ENCODE data around the gene LYG1.
"Not testable (repeated sequence)": the region's sequence is repeated elsewhere in the genome, so short reads cannot be mapped to it uniquely, and the experiment has no call there.

The LYG1 gene

GRCh38 chr2:99301097-99301496, at the start of gene LYG1:
Gene LYG1, minus strand, starts transcription at chr2:99301197. Its CDS starts 5,527 bp downstream, at chr2:99295670.
- not testable (repeated sequence) for DNase-seq (ENCODE audit: low read depth)

DNA sequence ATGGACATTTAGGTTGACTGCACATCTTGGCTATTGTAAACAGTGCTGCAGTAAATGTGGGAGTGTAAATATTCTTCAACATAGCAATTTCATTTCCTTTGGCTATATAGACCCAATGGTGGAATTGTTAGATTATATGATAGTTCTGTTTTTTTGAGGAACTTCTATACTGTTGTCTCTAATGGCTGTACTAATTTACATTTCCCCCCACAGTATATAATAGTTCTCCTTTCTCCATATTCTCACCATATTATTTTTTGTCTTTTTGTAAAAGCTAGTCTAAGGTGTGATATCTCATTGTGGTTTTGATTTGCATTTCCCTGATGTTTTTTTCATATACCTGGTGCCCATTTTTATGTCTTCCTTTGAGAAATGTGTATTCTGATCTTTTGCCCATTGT, 49.2 kb upstream of the LYG1 start:
- no peak for DNase-seq (ENCODE audit: low read depth)

DNA sequence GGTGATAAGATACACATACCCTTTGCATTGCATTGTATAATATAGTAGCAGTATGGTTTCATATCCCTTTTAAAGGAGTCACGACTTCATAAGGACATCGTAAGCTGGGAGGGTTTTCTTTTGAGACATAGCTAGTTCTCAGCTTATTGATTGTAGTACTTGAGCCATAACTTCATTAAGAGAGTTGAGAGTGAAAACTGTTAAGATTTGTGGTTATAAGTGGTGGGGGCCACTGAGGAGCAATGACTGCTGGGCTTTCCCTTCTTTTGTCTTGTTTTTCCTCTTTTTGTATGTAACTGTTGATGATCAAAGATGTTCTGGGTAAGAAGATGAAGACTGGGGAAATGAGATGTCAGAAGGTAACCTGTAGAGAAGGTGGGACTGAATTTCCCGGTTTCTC, 47.2 kb upstream of the LYG1 start:
- no peak for DNase-seq (ENCODE audit: low read depth)

DNA sequence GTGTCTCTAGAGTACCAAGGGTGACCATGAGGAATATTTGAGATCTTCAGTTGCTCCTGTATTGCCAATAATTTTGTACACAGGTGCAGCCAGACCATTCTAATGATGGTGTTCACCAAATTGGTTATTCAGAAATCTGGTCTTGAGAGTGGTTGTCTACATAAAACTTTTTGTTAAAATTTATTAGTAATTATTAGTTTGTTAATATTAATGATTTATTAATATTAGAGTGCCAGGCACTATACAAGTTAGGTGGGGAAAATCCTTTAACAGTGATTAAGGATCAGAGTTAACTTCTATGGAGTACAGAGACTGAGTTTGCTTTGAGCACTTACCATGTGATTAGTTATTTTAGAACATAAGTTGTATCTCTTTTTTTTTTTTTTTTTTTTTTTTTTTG, 45.2 kb upstream of the LYG1 start:
- no peak for DNase-seq (ENCODE audit: low read depth)

DNA sequence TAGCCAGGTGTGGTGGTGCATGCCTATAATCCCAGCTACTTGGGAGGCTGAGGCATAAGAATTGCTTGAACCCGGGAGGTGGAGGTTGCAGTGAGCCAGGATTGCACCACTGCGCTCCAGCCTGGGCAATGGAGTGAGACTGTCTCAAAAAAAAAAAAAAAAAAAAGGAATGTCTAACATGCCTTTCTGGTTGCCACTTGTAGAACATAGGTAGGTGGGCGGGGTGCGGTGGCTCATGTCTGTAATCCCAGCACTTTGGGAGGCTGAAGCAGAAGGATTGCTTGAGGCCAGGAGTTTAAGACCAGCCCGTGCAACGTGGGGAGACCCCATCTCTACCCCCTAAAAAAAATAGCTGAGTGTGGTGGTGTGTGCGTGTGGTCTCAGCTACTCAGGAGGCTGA, 44.4 kb upstream of the LYG1 start:
- not testable (repeated sequence) for DNase-seq (ENCODE audit: low read depth)

DNA sequence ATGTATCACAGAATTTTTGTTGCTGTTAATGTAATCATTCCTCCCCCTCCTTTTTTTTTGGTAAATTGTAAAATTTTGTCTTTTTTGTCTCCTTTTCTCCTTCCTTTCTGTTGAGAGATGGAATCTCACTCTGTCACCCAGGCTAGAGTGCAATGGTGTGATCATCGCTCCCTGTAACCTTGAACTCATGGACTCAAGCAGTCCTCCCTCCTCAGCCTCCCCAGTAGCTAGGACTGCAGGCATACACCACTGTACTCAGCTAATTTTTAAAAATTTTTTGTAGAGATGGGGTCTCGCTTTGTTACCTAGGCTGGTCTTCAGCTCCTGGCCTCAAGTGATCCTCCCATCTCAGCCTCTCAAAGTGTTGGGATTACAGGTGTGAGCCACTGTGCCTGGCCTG, 41.5 kb upstream of the LYG1 start:
- no peak for DNase-seq (ENCODE audit: low read depth)

DNA sequence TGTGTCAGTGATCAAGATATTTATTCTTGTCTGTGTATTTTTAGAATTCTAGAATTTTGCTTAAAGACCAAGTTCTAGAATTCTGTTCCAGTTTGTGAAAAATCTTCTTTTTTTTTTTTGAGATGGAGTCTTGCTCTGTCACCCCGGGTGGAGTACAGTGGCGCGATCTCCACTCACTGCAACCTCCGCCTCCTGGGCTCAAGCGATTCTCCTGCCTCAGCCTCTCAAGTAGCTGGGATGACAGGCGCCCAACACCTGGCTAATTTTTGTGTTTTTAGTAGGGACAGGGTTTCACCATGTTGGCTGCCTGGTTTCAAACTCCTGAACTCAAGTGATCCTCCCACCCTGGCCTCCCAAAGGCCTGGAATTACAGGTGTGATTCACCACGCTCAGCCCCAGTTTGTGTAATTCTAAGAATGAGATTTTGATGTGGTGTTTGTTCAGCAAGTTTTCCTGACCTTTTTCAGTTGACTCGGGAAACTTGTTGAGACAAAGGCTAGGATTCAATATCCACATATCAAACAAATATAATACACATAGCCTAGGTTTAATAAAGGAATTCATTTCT, 39.8 kb upstream of the LYG1 start:
- DNase-seq (ENCODE audit: low read depth), result no peak

GRCh38 chr2:99338029-99338585, 37.1 kb upstream of the LYG1 start:
- no peak for DNase-seq (ENCODE audit: low read depth)

DNA sequence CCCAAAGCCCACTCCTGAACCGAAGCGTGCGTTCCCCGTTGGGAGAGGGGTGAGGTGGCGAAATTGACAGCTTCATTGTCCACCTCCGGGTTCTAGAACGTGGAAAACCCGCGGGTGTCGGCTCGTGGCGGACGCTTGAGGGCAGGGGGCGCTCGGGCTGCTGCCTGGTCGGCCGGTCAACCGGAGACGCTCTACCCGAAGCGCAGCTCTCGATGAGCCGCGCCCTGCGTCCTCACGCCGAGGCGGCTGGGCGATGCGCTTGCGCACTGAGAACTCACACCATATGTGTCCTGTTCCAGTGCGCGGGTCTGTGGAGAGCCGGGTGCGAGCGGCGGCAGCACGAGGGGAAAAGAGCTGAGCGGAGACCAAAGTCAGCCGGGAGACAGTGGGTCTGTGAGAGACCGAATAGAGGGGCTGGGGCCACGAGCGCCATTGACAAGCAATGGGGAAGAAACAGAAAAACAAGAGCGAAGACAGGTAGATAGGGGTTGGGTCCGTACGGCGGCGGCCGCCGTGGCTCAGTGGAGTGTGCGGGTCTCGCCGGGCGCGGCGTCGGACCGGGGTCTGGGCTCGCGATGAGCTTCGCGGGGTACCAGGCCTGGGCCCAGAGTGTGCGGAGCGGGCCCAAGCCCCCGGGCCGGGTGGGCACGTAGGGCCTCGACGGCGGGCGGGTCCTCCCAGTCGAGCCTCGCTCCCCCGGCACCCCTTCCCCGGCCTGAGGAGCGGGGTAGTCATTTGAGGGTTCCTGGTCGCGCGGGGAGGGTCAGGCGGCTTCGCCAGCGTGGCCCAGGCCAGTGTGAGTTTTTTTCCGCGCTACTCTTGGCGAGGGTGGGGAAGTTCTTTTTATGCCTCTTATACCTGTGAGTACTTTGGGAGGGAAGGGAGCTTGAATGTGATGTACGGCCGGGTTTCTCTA, 36.4 kb upstream of the LYG1 start, which contains the start of gene EIF5B:
EIF5B (plus strand) TSS at position 277 of the 916 bp plus-strand sequence; CDS start at position 443, 166 bp downstream.
- DNase-seq (ENCODE audit: low read depth), result peak; percentile 80

- DNase-seq (ENCODE audit: low read depth), result peak; percentile 2
These were observed 35.8 kb upstream of the LYG1 start for GRCh38 chr2:99336804-99337112.

DNA sequence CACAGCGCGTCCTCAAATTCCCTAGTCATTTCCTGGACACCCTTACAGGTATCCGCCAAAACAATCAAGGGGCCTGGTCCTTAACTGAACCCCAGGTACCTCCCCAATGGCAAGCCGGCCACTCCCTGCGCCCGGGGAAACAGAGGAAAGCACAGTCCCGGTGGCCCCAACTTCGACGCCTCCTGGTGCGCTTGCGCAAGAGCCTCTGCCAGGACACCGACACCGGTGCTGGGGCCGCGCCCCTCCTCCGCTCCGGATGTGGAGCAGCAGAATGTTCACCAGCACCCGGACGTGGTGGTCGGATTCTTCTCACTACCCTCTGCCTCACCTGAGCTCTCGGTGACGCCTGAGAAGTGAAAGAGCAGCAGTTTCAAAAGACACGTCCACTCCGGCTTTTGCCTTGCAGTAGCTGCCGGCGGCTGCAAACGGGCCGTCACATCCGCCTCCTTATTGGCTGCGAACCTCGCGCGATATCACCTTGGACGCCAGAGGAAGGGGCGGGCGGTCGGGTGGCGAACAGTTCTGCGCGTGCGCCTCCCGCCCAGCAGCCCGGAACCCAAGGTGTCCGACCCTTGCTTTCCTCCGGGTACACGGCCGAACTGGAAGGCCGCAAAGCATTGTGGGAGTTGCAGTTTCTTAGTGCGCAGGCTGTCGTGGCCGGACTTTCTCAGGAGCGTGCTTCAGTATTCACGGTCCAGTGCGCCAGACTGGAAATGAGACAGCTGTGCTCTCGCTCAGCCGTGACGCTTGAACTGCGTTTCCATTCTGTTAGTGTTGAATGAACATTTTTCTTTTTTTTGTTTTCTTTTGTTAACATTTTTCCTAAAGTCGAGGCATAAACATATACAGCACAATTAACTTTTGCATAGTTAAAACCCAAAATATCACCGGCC, 35.2 kb upstream of the LYG1 start, which contains the start of gene TXNDC9:
TXNDC9 (minus strand) TSS at position 423 of the 893 bp plus-strand sequence. CDS start 3,123 bp downstream, outside the sequence.
- DNase-seq (ENCODE audit: low read depth), result peak; percentile 92

GRCh38 chr2:99325384-99325783, 24.4 kb upstream of the LYG1 start:
- no peak for DNase-seq (ENCODE audit: low read depth)

- not testable (repeated sequence) for DNase-seq (ENCODE audit: low read depth)
These were observed 16.8 kb upstream of the LYG1 start for GRCh38 chr2:99317873-99318200.

- DNase-seq (ENCODE audit: low read depth), result no peak
These were observed 16.3 kb upstream of the LYG1 start for GRCh38 chr2:99317161-99317872.

DNA sequence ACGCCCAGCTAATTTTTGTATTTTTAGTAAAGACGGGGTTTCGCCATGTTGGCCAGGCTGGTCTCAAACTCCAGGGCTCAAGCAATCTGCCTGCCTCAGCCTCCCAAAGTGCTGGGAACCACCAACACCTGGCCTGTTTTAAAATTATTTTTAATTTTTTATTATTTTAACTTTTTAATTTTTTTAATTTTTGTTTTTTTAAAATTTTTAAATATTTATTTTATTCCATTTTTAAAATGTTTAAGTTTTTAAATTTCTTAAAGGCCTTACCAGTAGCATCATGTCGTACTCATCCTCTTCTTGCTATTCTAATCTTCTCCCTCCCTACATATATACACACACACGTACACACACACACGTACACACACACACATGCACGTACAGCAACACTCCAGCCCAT, 1.4 kb downstream of the LYG1 start:
- DNase-seq (ENCODE audit: low read depth), result no peak

DNA sequence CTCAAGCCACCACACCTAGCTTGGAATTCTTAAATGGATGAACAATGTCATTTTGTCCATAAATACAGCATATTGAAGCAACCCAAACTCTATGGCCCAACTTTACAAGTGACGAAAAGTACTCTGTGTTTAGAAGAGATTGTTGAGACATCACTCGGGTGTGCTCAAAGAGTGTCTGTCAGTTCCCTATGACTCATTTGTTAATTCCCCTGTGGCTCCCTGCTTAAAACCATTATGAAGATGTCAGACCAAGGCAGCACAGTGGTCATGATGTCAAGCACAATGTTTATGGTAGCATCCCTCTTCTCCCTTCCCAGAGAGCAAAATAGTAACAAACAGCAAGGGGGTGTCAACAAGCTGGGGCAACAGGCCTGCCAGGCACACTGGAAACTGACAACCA, 3.0 kb downstream of the LYG1 start:
- no peak for DNase-seq (ENCODE audit: low read depth)

GRCh38 chr2:99285526-99285925, 15.5 kb downstream of the LYG1 start:
- no peak for DNase-seq (ENCODE audit: low read depth)

- no peak for DNase-seq (ENCODE audit: low read depth)
These were observed 20.9 kb downstream of the LYG1 start for GRCh38 chr2:99279969-99280695.

- no peak for DNase-seq (ENCODE audit: low read depth)
These were observed 22.2 kb downstream of the LYG1 start for GRCh38 chr2:99278793-99279291.

DNA sequence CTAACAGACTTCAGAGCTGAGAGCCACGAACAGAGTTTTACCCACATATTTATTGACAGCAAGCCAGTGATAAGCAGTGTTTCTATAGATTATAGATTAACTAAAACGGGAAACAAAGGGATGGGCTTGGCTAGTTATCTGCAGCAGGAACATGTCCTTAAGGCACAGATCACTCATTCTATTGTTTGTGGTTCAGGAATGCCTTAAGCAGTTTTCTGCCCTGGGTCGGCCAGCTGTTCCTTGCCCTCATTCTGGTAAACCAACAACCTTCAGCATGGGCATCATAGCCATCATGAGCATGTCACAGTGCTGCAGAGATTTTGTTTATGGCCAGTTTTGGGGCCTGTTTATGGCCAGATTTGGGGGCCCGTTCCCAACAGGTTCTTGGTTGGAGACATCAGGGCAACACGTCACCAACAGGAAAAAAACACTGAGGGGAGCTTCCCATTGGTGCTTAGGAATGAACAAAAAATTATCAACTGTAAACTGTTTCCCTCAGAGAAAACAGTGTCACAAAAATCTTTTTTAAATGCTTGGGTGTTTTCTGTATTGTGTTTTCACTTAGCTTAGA, 22.7 kb downstream of the LYG1 start:
- not testable (repeated sequence) for DNase-seq (ENCODE audit: low read depth)
